ENCODE results near the gene ZNF805. TPM values are rescaled to one million over a fixed set of nuclear protein-coding genes. Genes with fewer than 3 reads are reported as not detected.
A peak's percentile ranks its signal among the peaks of the same experiment; 100 is the strongest.

ZNF805 gene
- total and polyA plus RNA-seq, 2 of the 13 experiments (the other 11 are each of a cell fraction or from before 2014, with no cell fraction given): 5.1 to 12.8 TPM

GRCh38 chr19:57240311-57241090 is at the start of gene ZNF805 (continued):
- TF ChIP-seq ZNF318 (CRISPR knock-in tag; IDR thresholded peaks at IDR 0.05): no peak; the same call in 1 of the 2 replicates
- 0 out of 2 replicates have a peak, but pooled peaks have one; percentile 44 for TF ChIP-seq ZNF749 (CRISPR knock-in tag; IDR thresholded peaks at IDR 0.05; ENCODE audit: borderline replicate concordance)
- no peak for TF ChIP-seq JUNB (CRISPR knock-in tag; IDR thresholded peaks at IDR 0.05; ENCODE audit: borderline replicate concordance)
- no peak for TF ChIP-seq SOX6 (IDR thresholded peaks at IDR 0.05)
- peak; percentile 54; the same call in 1 of the 2 replicates for TF ChIP-seq SOX6 (CRISPR knock-in tag; IDR thresholded peaks at IDR 0.05)
- TF ChIP-seq PLSCR1 (CRISPR knock-in tag; IDR thresholded peaks at IDR 0.05; ENCODE audit: borderline replicate concordance): no peak
- TF ChIP-seq TIGD3 (CRISPR knock-in tag; IDR thresholded peaks at IDR 0.05; ENCODE audit: borderline replicate concordance): no peak; the same call in 1 of the 2 replicates
- no peak for TF ChIP-seq HDAC6 (IDR thresholded peaks at IDR 0.05; ENCODE audit: low read depth, low read length)
- no peak for TF ChIP-seq HNRNPUL1 (IDR thresholded peaks at IDR 0.05; ENCODE audit: low read depth, low read length)
- TF ChIP-seq PAXIP1 (CRISPR knock-in tag; conservative IDR thresholded peaks at IDR 0.05): peak; percentile 51
- TF ChIP-seq CEBPB (IDR thresholded peaks at IDR 0.05; ENCODE audit: borderline replicate concordance, low read depth, low read length): peak; percentile 49; the same call in 1 of the 2 replicates
- no peak for TF ChIP-seq ZNF274 (CRISPR knock-in tag; IDR thresholded peaks at IDR 0.05)
- TF ChIP-seq RARA (CRISPR knock-in tag; IDR thresholded peaks at IDR 0.05): 0 out of 2 replicates have a peak, but pooled peaks have one; percentile 6

Data from HepG2 (cell line).